ENCODE measurements around the gene WDR64.

- no peak for TF ChIP-seq CTCF (IDR thresholded peaks at IDR 0.05)
- TF ChIP-seq POLR2A (IDR thresholded peaks at IDR 0.05), result no peak
Observed at GRCh38 chr1:241813768-241814320, 161.8 kb downstream of the WDR64 start.
